Endodermal cell (in vitro differentiated cells): ENCODE data around the gene GAREM2. TPM values are rescaled to one million over a fixed set of nuclear protein-coding genes. Genes with fewer than 3 reads are reported as not detected.

Source experiments
- DNase-seq: peaks from one replicate; pipeline ENCODE4 v3.0.0-alpha.2; 2017
- H3K27ac ChIP-seq: 2 replicates; pipeline ENCODE4 v1.5.1; 2013; ENCODE audit warnings: mild to moderate bottlenecking, low read depth, low read length, moderate library complexity
- H3K27me3 ChIP-seq: 2 replicates; pipeline ENCODE4 v1.6.1; 2013; ENCODE audit warnings: mild to moderate bottlenecking, low read length, moderate library complexity; ENCODE audit not compliant: insufficient read depth, control insufficient read depth, poor library complexity, severe bottlenecking
- H3K36me3 ChIP-seq: 2 replicates; pipeline ENCODE4 v1.7.0; 2013; ENCODE audit warnings: mild to moderate bottlenecking, low read length, moderate library complexity; ENCODE audit not compliant: control insufficient read depth, insufficient read depth
- H3K4me1 ChIP-seq: one replicate; pipeline ENCODE4 v1.7.0; 2013; ENCODE audit warnings: low read length; ENCODE audit not compliant: control insufficient read depth, insufficient read depth
- H3K4me3 ChIP-seq: 2 replicates; pipeline ENCODE4 v1.5.1; 2013; ENCODE audit warnings: mild to moderate bottlenecking, low read length, moderate library complexity
- H3K9ac ChIP-seq: 2 replicates; pipeline ENCODE4 v1.6.1; 2013; ENCODE audit warnings: mild to moderate bottlenecking, low read length, moderate library complexity; ENCODE audit not compliant: poor library complexity, severe bottlenecking; ENCODE audit errors: extremely low read depth
- H3K9me3 ChIP-seq: 2 replicates; pipeline ENCODE4 v1.6.1; 2013; ENCODE audit warnings: mild to moderate bottlenecking, low read length, moderate library complexity; ENCODE audit not compliant: control insufficient read depth
- H3K27ac Mint-ChIP-seq: 2 replicates; pipeline ENCODE4 v1.8.0; 2020; ENCODE audit warnings: mixed read lengths
- H3K27me3 Mint-ChIP-seq: 2 replicates; pipeline ENCODE4 v1.8.0; 2021; ENCODE audit warnings: mild to moderate bottlenecking, mixed read lengths; ENCODE audit not compliant: insufficient read depth
- H3K36me3 Mint-ChIP-seq: 2 replicates; pipeline ENCODE4 v1.8.0; 2020; ENCODE audit warnings: low read depth, mixed read lengths
- H3K4me1 Mint-ChIP-seq: 2 replicates; pipeline ENCODE4 v1.8.0; 2020; ENCODE audit warnings: mixed read lengths
- H3K4me3 Mint-ChIP-seq: 2 replicates; pipeline ENCODE4 v1.8.0; 2020; ENCODE audit warnings: mild to moderate bottlenecking, moderate library complexity, mixed read lengths
- H3K9me3 Mint-ChIP-seq: 2 replicates; pipeline ENCODE4 v1.8.0; 2020; ENCODE audit warnings: mild to moderate bottlenecking, mixed read lengths
- CTCF ChIP-seq: fragments of 200-600 bp; sonication (generic); conservative IDR thresholded peaks from 2 replicates; pipeline ENCODE4 v1.5.0; 2021; ENCODE audit warnings: antibody characterized with exemption, mild to moderate bottlenecking
- WGBS, 2 experiments: methylation state at CpG; one replicate each; pipeline versions ENCODE4 v1.1.5 to v1.1.7; 2013; ENCODE audit warnings: missing lambda C conversion rate in 2 of 2, mixed read lengths in 1 of 2; ENCODE audit not compliant: insufficient coverage in 1 of 2, insufficient read length in 1 of 2; 5-methylcytosine and 5-hydroxymethylcytosine counted together
- total RNA-seq, 2 donors: library from RNA; stranded (reverse); fragmentation: NEBNext Ultra II Directional in 1 of 2; extraction: Animal tissue kit (Norgen Biotek cat#: 25700) in 1 of 2; gene quantifications; 2 replicates in 1 of 2; 3 replicates in 1 of 2; pipeline ENCODE4 v1.2.1, GENCODE V29; 2021

Gene GAREM2
- total RNA-seq, 2 donors from 2014 or later, result 6.0 to 8.1 TPM

GRCh38 chr2:26203906-26204305, 31.0 kb downstream of the GAREM2 start:
- no peak overlapping the region for H3K4me3 ChIP-seq
- no peak overlapping the region for H3K27ac ChIP-seq
- peaks cover 47% of the 10 kb centered on the region for H3K36me3 ChIP-seq
- WGBS, 2 experiments, result 71 to 96% methylated on average over 5 to 7 of the region's 7 CpGs
- H3K27me3 Mint-ChIP-seq, result peaks cover 17% of the 10 kb centered on the region
- no peaks in the 10 kb centered on the region for H3K27me3 ChIP-seq
- no peaks in the 10 kb centered on the region for H3K9me3 ChIP-seq
- no peak for TF ChIP-seq CTCF
- no peak overlapping the region for H3K9ac ChIP-seq
- H3K36me3 Mint-ChIP-seq, result peaks cover 52% of the 10 kb centered on the region
- no peaks in the 10 kb centered on the region for H3K9me3 Mint-ChIP-seq
- H3K4me1 ChIP-seq, result peaks cover 11% of the 10 kb centered on the region
- no peak for DNase-seq
- peak overlapping the region; percentile 19 for H3K27ac Mint-ChIP-seq
- peaks cover 29% of the 10 kb centered on the region for H3K4me1 Mint-ChIP-seq
- no peak overlapping the region for H3K4me3 Mint-ChIP-seq

GRCh38 chr2:26212011-26212410, 39.1 kb downstream of the GAREM2 start:
- no peak for DNase-seq
- Histone ChIP-seq H3K4me1 (no peaks in the 10 kb centered on the region), H3K27me3 (no peaks in the 10 kb centered on the region), H3K27ac (no peak overlapping the region), H3K4me3 (no peak overlapping the region), H3K36me3 (peaks cover 75% of the 10 kb centered on the region), H3K9ac (no peak overlapping the region), H3K9me3 (no peaks in the 10 kb centered on the region)
- Mint-ChIP-seq H3K36me3 (peaks cover 71% of the 10 kb centered on the region), H3K27me3 (no peaks in the 10 kb centered on the region), H3K27ac (no peak overlapping the region), H3K4me3 (no peak overlapping the region), H3K9me3 (no peaks in the 10 kb centered on the region), H3K4me1 (peaks cover 7% of the 10 kb centered on the region)
- TF ChIP-seq CTCF, result no peak
- 94 to 98% methylated on average over 5 of the region's 5 CpGs for WGBS, 2 experiments

GRCh38 chr2:26214759-26215158, 41.9 kb downstream of the GAREM2 start:
- no peak for TF ChIP-seq CTCF
- H3K36me3 ChIP-seq, result peaks cover 66% of the 10 kb centered on the region
- H3K9me3 ChIP-seq, result peaks cover 8% of the 10 kb centered on the region
- H3K27me3 Mint-ChIP-seq, result no peaks in the 10 kb centered on the region
- no peak for DNase-seq
- H3K4me1 ChIP-seq, result no peaks in the 10 kb centered on the region
- WGBS, 2 experiments, result 80 to 94% methylated on average over 1 of the region's 1 CpG
- no peak overlapping the region for H3K4me3 ChIP-seq
- H3K4me3 Mint-ChIP-seq, result no peak overlapping the region
- peaks cover 7% of the 10 kb centered on the region for H3K4me1 Mint-ChIP-seq
- no peak overlapping the region for H3K9ac ChIP-seq
- peaks cover 9% of the 10 kb centered on the region for H3K9me3 Mint-ChIP-seq
- peaks cover 70% of the 10 kb centered on the region for H3K36me3 Mint-ChIP-seq
- H3K27ac Mint-ChIP-seq, result no peak overlapping the region
- H3K27ac ChIP-seq, result no peak overlapping the region
- H3K27me3 ChIP-seq, result no peaks in the 10 kb centered on the region
